HCT116 (cell line): ENCODE data around the gene IGF2BP1. TPM values are rescaled to one million over a fixed set of nuclear protein-coding genes. Genes with fewer than 3 reads are reported as not detected.

Source experiments
- ATAC-seq: fragments of 200-7000 bp; cut with Tn5 transposase; 2 replicates; pipeline ENCODE4 v1.9.1; 2020; ENCODE audit warnings: mild to moderate bottlenecking, moderate library complexity
- BruUV-seq: library from RNA; stranded (reverse); fragments of 400-500 nt; replicated peaks from 2 replicates; lab custom pipeline; 2021; lab: Mats Ljungman, UMichigan
- CTCF ChIA-PET: fragments of 300-600 bp; sonication (Branson Sonifier 250); formaldehyde crosslinking; loops from one replicate; lab custom pipeline; 2021; ENCODE audit warnings: antibody characterized with exemption; lab: Charles Lee
- POLR2A ChIA-PET: fragments of 300-600, 350-600 bp; sonication (Branson Sonifier 250); formaldehyde crosslinking; loops from one replicate; lab custom pipeline; 2021; ENCODE audit warnings: antibody characterized with exemption; lab: Charles Lee
- RAD21 ChIA-PET, 2 experiments: fragments of 300-600 bp; sonication (Branson Sonifier 250); formaldehyde crosslinking; loops; one replicate each; lab custom pipeline; 2023; ENCODE audit warnings: low total read pairs in 2 of 2; ENCODE audit not compliant: uncharacterized antibody in 2 of 2, unreplicated experiment in 2 of 2, low non-redundant PET in 1 of 2; lab: Charles Lee
- DNase-seq: peaks from one replicate; pipeline ENCODE4 v3.0.0-alpha.2; 2010; ENCODE audit warnings: low read depth, low spot score
- H2AFZ ChIP-seq: fragments of 200-600 bp; shearing (Covaris generic), sonication (generic); 2 replicates; pipeline ENCODE4 v1.6.1; 2017; ENCODE audit warnings: low read depth, mixed run types, mixed read lengths, antibody characterized with exemption, low read length; ENCODE audit not compliant: poor library complexity, severe bottlenecking
- H3K27ac ChIP-seq: 2 replicates; pipeline ENCODE4 v1.5.1; 2012; ENCODE audit warnings: low read depth, low read length
- H3K27me3 ChIP-seq: fragments of 200-600 bp; sonication (generic); 2 replicates; pipeline ENCODE4 v1.6.1; 2016; ENCODE audit warnings: mixed run types, low read length, mixed read lengths; ENCODE audit not compliant: insufficient read depth
- H3K36me3 ChIP-seq, 2 experiments: fragments of 200-500 bp in 1 of 2; fragments of 200-600 bp in 1 of 2; sonication (Bioruptor generic) in 1 of 2; sonication (generic) in 1 of 2; 2 replicates each; pipeline versions ENCODE4 v1.5.1 to v1.6.1; 2014 to 2016; ENCODE audit warnings: low read length in 2 of 2, inconsistent platforms in 1 of 2, mixed read lengths in 1 of 2, mixed run types in 1 of 2; ENCODE audit not compliant: insufficient read depth in 2 of 2, control insufficient read depth in 1 of 2
- H3K4me1 ChIP-seq, 2 experiments: fragments of 200-600 bp in 1 of 2; sonication (generic) in 1 of 2; 2 replicates each; pipeline versions ENCODE4 v1.5.1 to v1.6.1; 2012 to 2017; ENCODE audit warnings: low read length in 2 of 2, inconsistent platforms in 1 of 2, mild to moderate bottlenecking in 1 of 2, mixed read lengths in 1 of 2, mixed run types in 1 of 2, moderate library complexity in 1 of 2; ENCODE audit not compliant: insufficient read depth in 2 of 2, control insufficient read depth in 1 of 2
- H3K4me2 ChIP-seq: fragments of 200-600 bp; sonication (generic); 2 replicates; pipeline ENCODE4 v1.6.1; 2017; ENCODE audit warnings: mixed run types, low read length, mixed read lengths
- H3K4me3 ChIP-seq, 2 experiments: fragments of 200-600 bp in 1 of 2; sonication (generic) in 1 of 2; replicated peaks in 1 of 2; 2 replicates each; pipeline ENCODE4 v1.5.1; 2011 to 2016; ENCODE audit warnings: low read length in 2 of 2, control low read depth in 1 of 2, low read depth in 1 of 2, mild to moderate bottlenecking in 1 of 2, mixed read lengths in 1 of 2, mixed run types in 1 of 2
- H3K79me2 ChIP-seq: fragments of 200-600 bp; sonication (generic); 2 replicates; pipeline ENCODE4 v1.6.1; 2017; ENCODE audit warnings: mild to moderate bottlenecking, mixed run types, low read length, moderate library complexity, mixed read lengths; ENCODE audit not compliant: insufficient read depth
- H3K9ac ChIP-seq: fragments of 200-600 bp; sonication (generic); 2 replicates; pipeline ENCODE4 v1.6.1; 2016; ENCODE audit warnings: low read length, mixed read lengths
- H3K9me2 ChIP-seq: fragments of 200-600 bp; sonication (generic), shearing (Covaris generic); 2 replicates; pipeline ENCODE4 v1.6.1; 2017; ENCODE audit warnings: mixed run types, mild to moderate bottlenecking, moderate library complexity; ENCODE audit not compliant: insufficient read depth
- H3K9me3 ChIP-seq, 2 experiments: fragments of 200-500 bp in 1 of 2; fragments of 200-600 bp in 1 of 2; sonication (Bioruptor generic) in 1 of 2; sonication (generic) in 1 of 2; 2 replicates each; pipeline ENCODE4 v1.6.1; 2014 to 2017; ENCODE audit warnings: low read length in 2 of 2, mixed read lengths in 2 of 2, inconsistent platforms in 1 of 2, low read depth in 1 of 2, mild to moderate bottlenecking in 1 of 2, mixed run types in 1 of 2, moderate library complexity in 1 of 2; ENCODE audit not compliant: control insufficient read depth in 1 of 2, insufficient read depth in 1 of 2
- H4K20me1 ChIP-seq: fragments of 200-600 bp; sonication (generic), shearing (Covaris generic); 2 replicates; pipeline ENCODE4 v1.6.1; 2017; ENCODE audit warnings: mixed run types, mild to moderate bottlenecking, moderate library complexity; ENCODE audit not compliant: insufficient read depth
- CBX3 ChIP-seq: IDR thresholded peaks from 2 replicates; pipeline ENCODE4 v1.6.1; 2012; ENCODE audit warnings: low read depth
- EGR1 ChIP-seq: IDR thresholded peaks from 2 replicates; pipeline ENCODE4 v1.6.1; 2012; ENCODE audit warnings: low read depth
- EZH2phosphoT487 ChIP-seq: fragments of 200-600 bp; IDR thresholded peaks from 2 replicates; pipeline ENCODE4 v1.6.1; 2018; ENCODE audit warnings: antibody characterized with exemption, borderline replicate concordance
- MAX ChIP-seq: IDR thresholded peaks from 2 replicates; pipeline ENCODE4 v1.6.1; 2012
- POLR2AphosphoS5 ChIP-seq: IDR thresholded peaks from 2 replicates; pipeline ENCODE4 v1.6.1; 2011; ENCODE audit warnings: mild to moderate bottlenecking, low read depth, low read length, moderate library complexity
- intact Hi-C: fragments of 100-400 bp; cut with micrococcal nuclease; formaldehyde crosslinking; loops from 2 replicates; pipeline ENCODE4 v1.10.0; 2022
- total RNA-seq: library from RNA; stranded (reverse); gene quantifications from one replicate; pipeline ENCODE4 v1.2.1, GENCODE V29; 2021; ENCODE audit not compliant: unreplicated experiment

Gene IGF2BP1
- total RNA-seq, 1 experiment from 2014 or later = 0.91 TPM

- ATAC-seq (no peak), DNase-seq (no peak)
- H3K9me2 ChIP-seq = no peaks in the 10 kb centered on the region
- no peak overlapping the region for H3K4me2 ChIP-seq
- H3K27me3 ChIP-seq = no peaks in the 10 kb centered on the region
- H3K4me3 ChIP-seq = no peak overlapping the region
- ChIA-PET RAD21 (no interaction called here), POLR2A (no interaction called here), CTCF (no interaction called here)
- no peak for TF ChIP-seq MAX
- no peak overlapping the region for H3K9ac ChIP-seq
- no peak overlapping the region for H3K27ac ChIP-seq
- no TSS peak for BruUV-seq
- H2AFZ ChIP-seq = no peak overlapping the region
- no peaks in the 10 kb centered on the region for H4K20me1 ChIP-seq
- H3K4me1 ChIP-seq = no peaks in the 10 kb centered on the region
- intact Hi-C loops = no loop called here
- H3K9me3 ChIP-seq = no peaks in the 10 kb centered on the region
- H3K79me2 ChIP-seq = no peaks in the 10 kb centered on the region
- no peaks in the 10 kb centered on the region for H3K36me3 ChIP-seq
Measured at GRCh38 chr17:49061524-49061943, 64.3 kb downstream of the IGF2BP1 start.

- Histone ChIP-seq H4K20me1 (no peaks in the 10 kb centered on the region), H3K9me3 (no peaks in the 10 kb centered on the region), H3K4me3 (no peak overlapping the region), H3K4me1 (no peaks in the 10 kb centered on the region), H3K27ac (no peak overlapping the region), H3K9ac (no peak overlapping the region), H3K27me3 (no peaks in the 10 kb centered on the region), H3K9me2 (no peaks in the 10 kb centered on the region), H3K36me3 (no peaks in the 10 kb centered on the region), H3K4me2 (no peak overlapping the region), H2AFZ (no peak overlapping the region), H3K79me2 (no peaks in the 10 kb centered on the region)
- DNase-seq (no peak), ATAC-seq (no peak)
- RAD21 ChIA-PET = no interaction called here
- BruUV-seq = no TSS peak
- POLR2A ChIA-PET = no interaction called here
- intact Hi-C loops = no loop called here
- no peak for TF ChIP-seq CBX3
- TF ChIP-seq EGR1 = no peak
- TF ChIP-seq EZH2phosphoT487 = no peak
- TF ChIP-seq POLR2AphosphoS5 = no peak
- CTCF ChIA-PET = no interaction called here
Measured at GRCh38 chr17:49063652-49064051, 66.5 kb downstream of the IGF2BP1 start.
